Measurements from ENCODE around the gene TRABD. TPM values are rescaled to one million over a fixed set of nuclear protein-coding genes. Genes with fewer than 3 reads are reported as not detected.

Gene TRABD
- total RNA-seq, 1 experiment from 2014 or later = 55.7 TPM

DNA sequence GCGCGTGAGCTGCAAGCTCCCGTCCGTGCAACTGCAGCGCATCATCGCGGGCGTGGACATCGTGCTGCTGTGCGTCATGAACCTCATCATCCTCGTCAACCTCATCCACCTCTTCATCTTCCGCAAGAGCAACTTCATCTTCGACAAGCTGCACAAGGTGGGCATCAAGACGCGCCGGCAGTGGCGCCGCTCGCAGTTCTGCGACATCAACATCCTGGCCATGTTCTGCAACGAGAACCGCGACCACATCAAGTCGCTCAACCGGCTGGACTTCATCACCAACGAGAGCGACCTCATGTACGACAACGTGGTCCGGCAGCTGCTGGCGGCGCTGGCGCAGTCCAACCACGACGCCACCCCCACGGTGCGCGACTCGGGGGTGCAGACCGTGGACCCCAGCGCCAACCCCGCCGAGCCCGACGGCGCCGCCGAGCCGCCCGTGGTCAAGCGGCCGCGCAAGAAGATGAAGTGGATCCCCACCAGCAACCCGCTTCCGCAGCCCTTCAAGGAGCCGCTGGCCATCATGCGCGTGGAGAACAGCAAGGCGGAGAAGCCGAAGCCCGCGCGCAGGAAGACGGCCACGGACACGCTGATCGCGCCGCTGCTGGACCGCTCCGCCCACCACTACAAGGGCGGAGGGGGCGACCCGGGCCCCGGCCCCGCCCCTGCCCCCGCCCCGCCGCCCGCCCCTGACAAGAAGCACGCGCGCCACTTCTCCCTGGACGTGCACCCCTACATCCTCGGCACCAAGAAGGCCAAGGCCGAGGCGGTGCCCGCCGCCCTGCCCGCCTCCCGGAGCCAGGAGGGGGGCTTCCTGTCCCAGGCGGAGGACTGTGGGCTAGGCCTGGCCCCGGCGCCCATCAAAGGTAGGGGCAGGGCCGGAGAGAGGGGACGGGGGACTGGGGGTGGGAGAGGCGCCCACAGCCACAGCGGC lies 7.9 kb upstream of the TRABD start:
- in situ Hi-C loops (cut with HindIII; ENCODE audit: low pct_unique_long_range_greater_than_20kb, low sequenced_read_pairs) (no loop called here), intact Hi-C loops (cut with micrococcal nuclease; ENCODE audit: unreplicated experiment) (no loop called here)
- Histone ChIP-seq H3K36me3 (ENCODE audit: control insufficient read depth, insufficient read depth, low read length) (no peaks in the 10 kb centered on the region), H3K4me3 (ENCODE audit: low read depth in 2 of 2, low read length in 2 of 2) (no peak overlapping the region), H3K27ac (ENCODE audit: low read length) (no peak overlapping the region), H3K27me3 (ENCODE audit: control insufficient read depth, insufficient read depth, low read length) (no peaks in the 10 kb centered on the region), H3K9me3 (ENCODE audit: control insufficient read depth, insufficient read depth, low read depth, low read length) (no peaks in the 10 kb centered on the region), H3K4me1 (ENCODE audit: control insufficient read depth, insufficient read depth, low read length) (no peaks in the 10 kb centered on the region; the same call in 1 of the 2 replicates)
- no peak for DNase-seq (ENCODE audit: low read depth, low spot score)
- BruUV-seq (replicated peaks) = no TSS peak
- TF ChIP-seq POLR2AphosphoS5 (IDR thresholded peaks at IDR 0.05; ENCODE audit: low read depth, low read length) (no peak), TCF7L2 (IDR thresholded peaks at IDR 0.05; ENCODE audit: low read depth, low read length) (no peak), CTCF (IDR thresholded peaks at IDR 0.05) (no peak), SIN3A (IDR thresholded peaks at IDR 0.05; ENCODE audit: borderline replicate concordance, insufficient read depth, low read depth, low read length) (no peak)
- TF ChIP-seq, protein P1, sequence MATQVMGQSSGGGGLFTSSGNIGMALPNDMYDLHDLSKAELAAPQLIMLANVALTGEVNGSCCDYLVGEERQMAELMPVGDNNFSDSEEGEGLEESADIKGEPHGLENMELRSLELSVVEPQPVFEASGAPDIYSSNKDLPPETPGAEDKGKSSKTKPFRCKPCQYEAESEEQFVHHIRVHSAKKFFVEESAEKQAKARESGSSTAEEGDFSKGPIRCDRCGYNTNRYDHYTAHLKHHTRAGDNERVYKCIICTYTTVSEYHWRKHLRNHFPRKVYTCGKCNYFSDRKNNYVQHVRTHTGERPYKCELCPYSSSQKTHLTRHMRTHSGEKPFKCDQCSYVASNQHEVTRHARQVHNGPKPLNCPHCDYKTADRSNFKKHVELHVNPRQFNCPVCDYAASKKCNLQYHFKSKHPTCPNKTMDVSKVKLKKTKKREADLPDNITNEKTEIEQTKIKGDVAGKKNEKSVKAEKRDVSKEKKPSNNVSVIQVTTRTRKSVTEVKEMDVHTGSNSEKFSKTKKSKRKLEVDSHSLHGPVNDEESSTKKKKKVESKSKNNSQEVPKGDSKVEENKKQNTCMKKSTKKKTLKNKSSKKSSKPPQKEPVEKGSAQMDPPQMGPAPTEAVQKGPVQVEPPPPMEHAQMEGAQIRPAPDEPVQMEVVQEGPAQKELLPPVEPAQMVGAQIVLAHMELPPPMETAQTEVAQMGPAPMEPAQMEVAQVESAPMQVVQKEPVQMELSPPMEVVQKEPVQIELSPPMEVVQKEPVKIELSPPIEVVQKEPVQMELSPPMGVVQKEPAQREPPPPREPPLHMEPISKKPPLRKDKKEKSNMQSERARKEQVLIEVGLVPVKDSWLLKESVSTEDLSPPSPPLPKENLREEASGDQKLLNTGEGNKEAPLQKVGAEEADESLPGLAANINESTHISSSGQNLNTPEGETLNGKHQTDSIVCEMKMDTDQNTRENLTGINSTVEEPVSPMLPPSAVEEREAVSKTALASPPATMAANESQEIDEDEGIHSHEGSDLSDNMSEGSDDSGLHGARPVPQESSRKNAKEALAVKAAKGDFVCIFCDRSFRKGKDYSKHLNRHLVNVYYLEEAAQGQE (IDR thresholded peaks at IDR 0.05; ENCODE audit: insufficient read depth in 1 of 2, low read depth in 2 of 2, low read length in 1 of 2) = no peak
- ChIA-PET CTCF (no interaction called here), POLR2A (no interaction called here)
- ATAC-seq = no peak

GRCh38 chr22:50178471-50178864 lies 7.2 kb upstream of the TRABD start:
- Histone ChIP-seq H3K36me3 (ENCODE audit: control insufficient read depth, insufficient read depth, low read length) (no peaks in the 10 kb centered on the region), H3K4me3 (ENCODE audit: low read depth in 2 of 2, low read length in 2 of 2) (no peak overlapping the region), H3K4me1 (ENCODE audit: control insufficient read depth, insufficient read depth, low read length) (peaks cover 5% of the 10 kb centered on the region; the same call in 1 of the 2 replicates), H3K27me3 (ENCODE audit: control insufficient read depth, insufficient read depth, low read length) (no peaks in the 10 kb centered on the region), H3K9me3 (ENCODE audit: control insufficient read depth, insufficient read depth, low read depth, low read length) (no peaks in the 10 kb centered on the region), H3K27ac (ENCODE audit: low read length) (no peak overlapping the region)
- no peak for ATAC-seq
- in situ Hi-C loops (cut with HindIII; ENCODE audit: low pct_unique_long_range_greater_than_20kb, low sequenced_read_pairs) = no loop called here
- ChIA-PET CTCF (no interaction called here), POLR2A (no interaction called here)
- TF ChIP-seq SIN3A (IDR thresholded peaks at IDR 0.05; ENCODE audit: borderline replicate concordance, insufficient read depth, low read depth, low read length) (no peak), CTCF (IDR thresholded peaks at IDR 0.05) (no peak), TCF7L2 (IDR thresholded peaks at IDR 0.05; ENCODE audit: low read depth, low read length) (no peak), POLR2AphosphoS5 (IDR thresholded peaks at IDR 0.05; ENCODE audit: low read depth, low read length) (no peak)
- TF ChIP-seq, protein P1 (IDR thresholded peaks at IDR 0.05; ENCODE audit: insufficient read depth in 1 of 2, low read depth in 2 of 2, low read length in 1 of 2) = no peak
- BruUV-seq (replicated peaks) = no TSS peak
- intact Hi-C loops (cut with micrococcal nuclease; ENCODE audit: unreplicated experiment) = no loop called here
- DNase-seq (ENCODE audit: low read depth, low spot score) = no peak
